ENCODE measurements around the gene MRAP2.
"Not testable (repeated sequence)": the region's sequence is repeated elsewhere in the genome, so short reads cannot be mapped to it uniquely, and the experiment has no call there.

The MRAP2 gene

GRCh38 chr6:84093441-84094435, 60.2 kb downstream of the MRAP2 start:
- H3K27ac ChIP-seq (ENCODE audit: poor library complexity, severe bottlenecking), result no peak overlapping the region
- DNase-seq (ENCODE audit: low spot score) (no peak), ATAC-seq (ENCODE audit: low read depth) (no peak)
- H3K9me3 ChIP-seq (ENCODE audit: severe bottlenecking), result no peaks in the 10 kb centered on the region
- no peaks in the 10 kb centered on the region for H3K27me3 ChIP-seq (ENCODE audit: insufficient read depth, poor library complexity, severe bottlenecking)
- no peak overlapping the region for H3K4me3 ChIP-seq (ENCODE audit: severe bottlenecking)
- H3K4me1 ChIP-seq (ENCODE audit: insufficient read depth, poor library complexity, severe bottlenecking), result no peaks in the 10 kb centered on the region
- no peaks in the 10 kb centered on the region for H3K36me3 ChIP-seq (ENCODE audit: low read depth)
- no peak for TF ChIP-seq CTCF (IDR thresholded peaks at IDR 0.05; ENCODE audit: poor library complexity, severe bottlenecking)

DNA sequence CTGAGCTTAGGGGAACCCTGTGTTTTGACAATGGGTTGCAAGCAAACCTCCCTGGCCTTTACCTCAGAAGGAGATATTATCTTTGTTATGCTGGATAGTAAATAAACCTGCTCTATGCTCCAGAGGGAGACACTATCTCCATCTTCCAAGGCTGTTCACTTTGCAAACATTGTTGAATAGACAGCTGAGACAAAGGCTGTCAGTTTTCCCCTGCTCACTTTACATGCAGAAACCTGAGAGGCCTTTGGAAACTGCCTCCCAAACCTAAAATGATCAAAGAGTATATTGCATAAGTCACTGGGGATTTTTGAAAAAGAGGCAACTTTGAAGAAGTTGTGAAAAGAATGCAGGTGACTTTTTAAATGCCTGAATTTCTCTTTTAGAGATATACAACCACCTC, 61.6 kb downstream of the MRAP2 start:
- Histone ChIP-seq H3K9me3 (ENCODE audit: severe bottlenecking) (no peaks in the 10 kb centered on the region), H3K36me3 (ENCODE audit: low read depth) (no peaks in the 10 kb centered on the region), H3K27me3 (ENCODE audit: insufficient read depth, poor library complexity, severe bottlenecking) (no peaks in the 10 kb centered on the region), H3K27ac (ENCODE audit: poor library complexity, severe bottlenecking) (no peak overlapping the region), H3K4me3 (ENCODE audit: severe bottlenecking) (no peak overlapping the region), H3K4me1 (ENCODE audit: insufficient read depth, poor library complexity, severe bottlenecking) (no peaks in the 10 kb centered on the region)
- ATAC-seq (ENCODE audit: low read depth), result no peak
- no peak for DNase-seq (ENCODE audit: low spot score)
- no peak for TF ChIP-seq CTCF (IDR thresholded peaks at IDR 0.05; ENCODE audit: poor library complexity, severe bottlenecking)

GRCh38 chr6:84103029-84103428, 69.5 kb downstream of the MRAP2 start:
- Histone ChIP-seq H3K4me3 (ENCODE audit: severe bottlenecking) (no peak overlapping the region), H3K27ac (ENCODE audit: poor library complexity, severe bottlenecking) (no peak overlapping the region), H3K36me3 (ENCODE audit: low read depth) (no peaks in the 10 kb centered on the region), H3K4me1 (ENCODE audit: insufficient read depth, poor library complexity, severe bottlenecking) (no peaks in the 10 kb centered on the region), H3K9me3 (ENCODE audit: severe bottlenecking) (no peaks in the 10 kb centered on the region), H3K27me3 (ENCODE audit: insufficient read depth, poor library complexity, severe bottlenecking) (no peaks in the 10 kb centered on the region)
- no peak for ATAC-seq (ENCODE audit: low read depth)
- TF ChIP-seq CTCF (IDR thresholded peaks at IDR 0.05; ENCODE audit: poor library complexity, severe bottlenecking), result no peak
- DNase-seq (ENCODE audit: low spot score), result no peak

- not testable (repeated sequence) for H3K27me3 ChIP-seq (ENCODE audit: insufficient read depth, poor library complexity, severe bottlenecking); DNase-seq (ENCODE audit: low spot score); ATAC-seq (ENCODE audit: low read depth)
Observed at GRCh38 chr6:84105215-84105924, 71.8 kb downstream of the MRAP2 start.

DNA sequence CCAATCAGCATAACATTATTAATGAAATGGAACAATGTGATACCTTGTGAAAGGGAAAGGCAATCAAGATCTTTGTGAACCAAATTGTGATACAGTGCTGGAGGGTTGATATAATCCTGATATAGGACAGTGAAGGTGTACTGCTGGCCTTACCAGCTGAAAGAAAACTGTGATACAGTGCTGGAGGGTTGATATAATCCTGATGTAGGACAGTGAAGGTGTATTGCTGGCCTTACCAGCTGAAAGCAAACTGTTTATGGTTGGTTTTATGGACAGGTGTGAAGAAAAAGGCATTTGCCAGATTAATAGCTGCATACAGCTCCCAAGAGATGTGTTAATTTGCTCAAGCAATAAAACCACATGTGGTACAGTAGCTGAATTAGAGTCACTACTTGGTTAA, 73.9 kb downstream of the MRAP2 start:
- no peak for ATAC-seq (ENCODE audit: low read depth)
- no peak overlapping the region for H3K4me3 ChIP-seq (ENCODE audit: severe bottlenecking)
- no peaks in the 10 kb centered on the region for H3K9me3 ChIP-seq (ENCODE audit: severe bottlenecking)
- no peak overlapping the region for H3K27ac ChIP-seq (ENCODE audit: poor library complexity, severe bottlenecking)
- no peak for DNase-seq (ENCODE audit: low spot score)
- no peaks in the 10 kb centered on the region for H3K4me1 ChIP-seq (ENCODE audit: insufficient read depth, poor library complexity, severe bottlenecking)
- no peak for TF ChIP-seq CTCF (IDR thresholded peaks at IDR 0.05; ENCODE audit: poor library complexity, severe bottlenecking)
- no peaks in the 10 kb centered on the region for H3K27me3 ChIP-seq (ENCODE audit: insufficient read depth, poor library complexity, severe bottlenecking)
- H3K36me3 ChIP-seq (ENCODE audit: low read depth), result no peaks in the 10 kb centered on the region

More at GRCh38 chr6:84105215-84105924, 71.8 kb downstream of the MRAP2 start:
- not testable (repeated sequence) for H3K27ac ChIP-seq (ENCODE audit: poor library complexity, severe bottlenecking); H3K4me3 ChIP-seq (ENCODE audit: severe bottlenecking); H3K4me1 ChIP-seq (ENCODE audit: insufficient read depth, poor library complexity, severe bottlenecking); H3K36me3 ChIP-seq (ENCODE audit: low read depth); H3K9me3 ChIP-seq (ENCODE audit: severe bottlenecking)

GRCh38 chr6:84111351-84111750, 77.8 kb downstream of the MRAP2 start:
- not testable (repeated sequence) for H3K27me3 ChIP-seq (ENCODE audit: insufficient read depth, poor library complexity, severe bottlenecking); H3K9me3 ChIP-seq (ENCODE audit: severe bottlenecking); DNase-seq (ENCODE audit: low spot score); H3K27ac ChIP-seq (ENCODE audit: poor library complexity, severe bottlenecking); H3K4me3 ChIP-seq (ENCODE audit: severe bottlenecking); H3K4me1 ChIP-seq (ENCODE audit: insufficient read depth, poor library complexity, severe bottlenecking); H3K36me3 ChIP-seq (ENCODE audit: low read depth); ATAC-seq (ENCODE audit: low read depth)

DNA sequence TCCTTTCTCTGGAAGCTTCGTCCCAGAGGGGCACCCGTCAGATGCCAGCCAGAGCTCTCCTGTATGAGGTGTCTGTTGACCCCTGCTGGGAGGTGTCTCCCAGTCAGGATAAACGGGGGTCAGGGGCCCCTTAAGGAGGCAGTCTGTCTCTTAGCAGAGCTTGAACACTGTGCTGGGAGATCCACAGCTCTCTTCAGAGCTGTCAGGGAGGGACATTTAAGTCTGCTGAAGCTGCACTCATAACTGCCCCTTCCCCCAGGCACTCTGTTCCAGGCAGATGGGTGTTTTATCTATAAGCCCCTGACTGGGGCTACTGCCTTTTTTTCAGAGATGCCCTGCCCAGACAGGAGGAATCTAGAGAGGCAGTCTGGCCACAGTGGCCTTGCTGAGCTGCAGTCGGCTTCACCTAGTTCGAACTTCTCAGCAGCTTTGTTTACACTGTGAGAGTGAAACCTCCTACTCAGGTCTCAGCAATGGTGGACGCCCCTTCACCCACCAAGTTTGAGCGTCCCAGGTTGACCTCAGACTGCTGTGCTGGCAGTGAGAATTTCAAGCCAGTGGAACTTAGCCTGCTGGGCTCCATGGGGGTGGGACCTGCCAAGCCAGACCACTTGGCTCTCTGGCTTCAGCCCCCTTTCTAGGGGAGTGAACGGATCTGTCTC, 81.5 kb downstream of the MRAP2 start:
- H3K4me3 ChIP-seq (ENCODE audit: severe bottlenecking); H3K4me1 ChIP-seq (ENCODE audit: insufficient read depth, poor library complexity, severe bottlenecking); H3K27ac ChIP-seq (ENCODE audit: poor library complexity, severe bottlenecking); H3K27me3 ChIP-seq (ENCODE audit: insufficient read depth, poor library complexity, severe bottlenecking); DNase-seq (ENCODE audit: low spot score); H3K36me3 ChIP-seq (ENCODE audit: low read depth); ATAC-seq (ENCODE audit: low read depth); H3K9me3 ChIP-seq (ENCODE audit: severe bottlenecking): not testable (repeated sequence)
